ENCODE measurements around the gene ISM1.

DNA sequence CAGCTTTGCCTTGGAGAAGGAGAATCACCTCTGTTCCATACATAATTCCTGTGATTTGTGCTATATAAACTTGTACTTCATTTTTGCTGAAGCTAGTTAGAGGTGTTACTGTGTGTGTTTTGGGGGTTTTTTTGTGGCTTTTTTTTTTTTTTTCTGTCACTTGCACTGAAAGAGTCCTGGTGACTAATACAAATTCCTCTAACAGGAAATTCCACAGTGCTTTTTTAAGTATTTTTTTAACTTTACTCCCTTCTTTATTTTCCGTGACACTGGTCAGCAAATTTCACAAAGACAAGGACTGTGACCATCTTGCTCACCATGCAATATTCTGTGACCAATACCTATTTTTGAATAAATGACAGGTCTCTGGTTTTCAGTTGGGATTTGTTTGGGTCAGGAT lies 110.5 kb downstream of the ISM1 start:
- TF ChIP-seq, protein P1, sequence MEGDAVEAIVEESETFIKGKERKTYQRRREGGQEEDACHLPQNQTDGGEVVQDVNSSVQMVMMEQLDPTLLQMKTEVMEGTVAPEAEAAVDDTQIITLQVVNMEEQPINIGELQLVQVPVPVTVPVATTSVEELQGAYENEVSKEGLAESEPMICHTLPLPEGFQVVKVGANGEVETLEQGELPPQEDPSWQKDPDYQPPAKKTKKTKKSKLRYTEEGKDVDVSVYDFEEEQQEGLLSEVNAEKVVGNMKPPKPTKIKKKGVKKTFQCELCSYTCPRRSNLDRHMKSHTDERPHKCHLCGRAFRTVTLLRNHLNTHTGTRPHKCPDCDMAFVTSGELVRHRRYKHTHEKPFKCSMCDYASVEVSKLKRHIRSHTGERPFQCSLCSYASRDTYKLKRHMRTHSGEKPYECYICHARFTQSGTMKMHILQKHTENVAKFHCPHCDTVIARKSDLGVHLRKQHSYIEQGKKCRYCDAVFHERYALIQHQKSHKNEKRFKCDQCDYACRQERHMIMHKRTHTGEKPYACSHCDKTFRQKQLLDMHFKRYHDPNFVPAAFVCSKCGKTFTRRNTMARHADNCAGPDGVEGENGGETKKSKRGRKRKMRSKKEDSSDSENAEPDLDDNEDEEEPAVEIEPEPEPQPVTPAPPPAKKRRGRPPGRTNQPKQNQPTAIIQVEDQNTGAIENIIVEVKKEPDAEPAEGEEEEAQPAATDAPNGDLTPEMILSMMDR (IDR thresholded peaks at IDR 0.05; ENCODE audit: low read length): no peak
- TF ChIP-seq EZH2 (optimal IDR thresholded peaks at IDR 0.05; ENCODE audit: low read depth, low read length) (no peak), EZH2phosphoT487 (IDR thresholded peaks at IDR 0.05; ENCODE audit: low read length) (no peak)

Data from MM.1S (cell line).